GM21737 (cell line): ENCODE results near the gene CGGBP1.
A peak's percentile ranks its signal among the peaks of the same experiment; 100 is the strongest.
"Not testable (repeated sequence)": the region's sequence is repeated elsewhere in the genome, so short reads cannot be mapped to it uniquely, and the experiment has no call there.

Experiments used
- ATAC-seq: cut with Tn5 transposase; IDR thresholded peaks from one replicate; pipeline ENCODE4 v1.9.1; 2021; ENCODE audit warnings: mild to moderate bottlenecking, moderate library complexity; ENCODE audit not compliant: unreplicated experiment

The CGGBP1 gene

GRCh38 chr3:88034491-88035275 lies 24.1 kb downstream of the CGGBP1 start:
- no peak for ATAC-seq

- ATAC-seq = no peak
Observed at GRCh38 chr3:88033808-88034207, 25.0 kb downstream of the CGGBP1 start.

- no peak for ATAC-seq
Observed at GRCh38 chr3:88033079-88033478, 25.7 kb downstream of the CGGBP1 start.

- peak; percentile 8 for ATAC-seq
Observed at GRCh38 chr3:88032245-88032644, 26.6 kb downstream of the CGGBP1 start.

- peak; percentile 72 for ATAC-seq
Observed at GRCh38 chr3:88031642-88032077, 27.1 kb downstream of the CGGBP1 start.

- no peak for ATAC-seq
Observed at GRCh38 chr3:88030210-88030609, 28.6 kb downstream of the CGGBP1 start.

- ATAC-seq = no peak
Observed at GRCh38 chr3:88028876-88029275, 29.9 kb downstream of the CGGBP1 start.

GRCh38 chr3:88025001-88025552 lies 33.7 kb downstream of the CGGBP1 start:
- no peak for ATAC-seq

GRCh38 chr3:88019024-88019423 lies 39.8 kb downstream of the CGGBP1 start:
- ATAC-seq = peak; percentile 97

- not testable (repeated sequence) for ATAC-seq
Observed at GRCh38 chr3:88015656-88016055, 43.1 kb downstream of the CGGBP1 start.

GRCh38 chr3:88013592-88013991 lies 45.2 kb downstream of the CGGBP1 start:
- ATAC-seq = no peak

- no peak for ATAC-seq
Observed at GRCh38 chr3:88010810-88011209, 48.0 kb downstream of the CGGBP1 start.

GRCh38 chr3:88009066-88009465 lies 49.7 kb downstream of the CGGBP1 start:
- ATAC-seq = no peak

- ATAC-seq = no peak
Observed at GRCh38 chr3:88005066-88005465, 53.7 kb downstream of the CGGBP1 start.

GRCh38 chr3:88003115-88003755 lies 55.6 kb downstream of the CGGBP1 start:
- no peak for ATAC-seq

GRCh38 chr3:88002448-88002847 lies 56.4 kb downstream of the CGGBP1 start:
- ATAC-seq = no peak
